Astrocyte (in vitro differentiated cells and primary cell): ENCODE results near the gene FLVCR1. TPM values are rescaled to one million over a fixed set of nuclear protein-coding genes. Genes with fewer than 3 reads are reported as not detected.

Experiments used
- DNase-seq: peaks from one replicate; pipeline ENCODE4 v3.0.0-alpha.2; 2010; ENCODE audit warnings: low read depth
- FAIRE-seq: peaks from 2 replicates; lab custom pipeline; 2011; peaks lifted over from hg19 to GRCh38; lab: Jason Lieb, UNC
- H2AFZ ChIP-seq: 2 replicates; pipeline ENCODE4 v1.6.0; 2012; ENCODE audit warnings: low read depth, low read length, inconsistent platforms
- H3K27ac ChIP-seq: 2 replicates; pipeline ENCODE4 v1.5.1; 2011; ENCODE audit warnings: low read depth, low read length, inconsistent platforms
- H3K27me3 ChIP-seq: 2 replicates; pipeline ENCODE4 v1.6.0; 2011; ENCODE audit warnings: low read length, inconsistent platforms; ENCODE audit not compliant: insufficient read depth
- H3K36me3 ChIP-seq: 2 replicates; pipeline ENCODE4 v1.5.1; 2011; ENCODE audit warnings: low read length, inconsistent platforms; ENCODE audit not compliant: insufficient read depth
- H3K4me1 ChIP-seq: 2 replicates; pipeline ENCODE4 v1.5.1; 2011; ENCODE audit warnings: low read length, inconsistent platforms; ENCODE audit not compliant: insufficient read depth
- H3K4me2 ChIP-seq: 2 replicates; pipeline ENCODE4 v1.6.0; 2012; ENCODE audit warnings: low read length, inconsistent platforms
- H3K4me3 ChIP-seq: 2 replicates; pipeline ENCODE4 v1.5.1; 2011; ENCODE audit warnings: low read depth, mild to moderate bottlenecking, low read length, inconsistent platforms; ENCODE audit not compliant: insufficient read depth
- H3K79me2 ChIP-seq: 2 replicates; pipeline ENCODE4 v1.6.0; 2012; ENCODE audit warnings: mild to moderate bottlenecking, low read length, inconsistent platforms; ENCODE audit not compliant: insufficient read depth
- H3K9ac ChIP-seq: 2 replicates; pipeline ENCODE4 v1.6.0; 2012; ENCODE audit warnings: mild to moderate bottlenecking, low read length, inconsistent platforms
- H3K9me3 ChIP-seq: 2 replicates; pipeline ENCODE4 v1.5.1; 2012; ENCODE audit warnings: low read depth, mild to moderate bottlenecking, low read length, inconsistent platforms; ENCODE audit not compliant: insufficient read depth
- H4K20me1 ChIP-seq: 2 replicates; pipeline ENCODE4 v1.6.0; 2012; ENCODE audit warnings: low read length, inconsistent platforms; ENCODE audit not compliant: insufficient read depth
- H3K27ac Mint-ChIP-seq: one replicate; pipeline ENCODE4 v1.8.0; 2021; ENCODE audit warnings: mild to moderate bottlenecking, mixed read lengths; ENCODE audit not compliant: unreplicated experiment
- H3K27me3 Mint-ChIP-seq: one replicate; pipeline ENCODE4 v1.8.0; 2021; ENCODE audit warnings: low read depth, mixed read lengths; ENCODE audit not compliant: unreplicated experiment
- H3K36me3 Mint-ChIP-seq: one replicate; pipeline ENCODE4 v1.8.0; 2021; ENCODE audit warnings: low read depth, mixed read lengths; ENCODE audit not compliant: unreplicated experiment
- H3K4me1 Mint-ChIP-seq: one replicate; pipeline ENCODE4 v1.8.0; 2021; ENCODE audit warnings: low read depth, mixed read lengths; ENCODE audit not compliant: unreplicated experiment
- H3K4me3 Mint-ChIP-seq: one replicate; pipeline ENCODE4 v1.8.0; 2021; ENCODE audit warnings: mild to moderate bottlenecking, moderate library complexity, mixed read lengths; ENCODE audit not compliant: unreplicated experiment
- H3K9me3 Mint-ChIP-seq: one replicate; pipeline ENCODE4 v1.8.0; 2021; ENCODE audit warnings: mild to moderate bottlenecking, mixed read lengths; ENCODE audit not compliant: unreplicated experiment
- EZH2 ChIP-seq: IDR thresholded peaks from 2 replicates; pipeline ENCODE4 v1.6.1; 2012; ENCODE audit warnings: mild to moderate bottlenecking, low read length, inconsistent platforms; ENCODE audit not compliant: insufficient read depth
- total RNA-seq: library from RNA; stranded (reverse); gene quantifications from 2 replicates; pipeline ENCODE4 v1.2.1, GENCODE V29; 2021
- TF ChIP-seq, protein P1 (sequence below): IDR thresholded peaks from 2 replicates; pipeline ENCODE4 v1.5.1; 2011; ENCODE audit warnings: low read depth, mild to moderate bottlenecking, inconsistent platforms, low read length, moderate library complexity; ENCODE audit not compliant: insufficient read depth

FLVCR1 gene
- total RNA-seq, 1 donor from 2014 or later, result 8.1 TPM

DNA sequence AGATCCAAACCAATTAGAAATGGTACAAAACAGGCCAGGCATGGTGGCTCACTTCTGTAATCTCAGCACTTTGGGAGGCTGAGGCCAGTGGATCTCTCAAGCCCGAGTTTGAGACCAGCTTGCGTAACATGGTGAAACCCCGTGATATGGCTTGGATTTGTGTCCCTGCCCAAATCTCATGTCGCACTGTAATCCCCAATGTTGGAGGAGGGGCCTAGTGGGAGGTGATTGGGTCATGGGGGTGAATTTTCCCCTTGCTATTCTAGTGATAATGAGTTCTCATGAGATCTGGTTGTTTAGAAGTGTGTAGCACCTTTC is 85.3 kb downstream of the FLVCR1 start:
- H2AFZ ChIP-seq, result no peak overlapping the region
- H3K36me3 Mint-ChIP-seq, result no peaks in the 10 kb centered on the region
- no peak overlapping the region for H3K4me3 Mint-ChIP-seq
- no peaks in the 10 kb centered on the region for H3K27me3 ChIP-seq
- H3K4me1 Mint-ChIP-seq, result no peaks in the 10 kb centered on the region
- no peak overlapping the region for H3K4me2 ChIP-seq
- no peak overlapping the region for H3K4me3 ChIP-seq
- TF ChIP-seq, protein P1, sequence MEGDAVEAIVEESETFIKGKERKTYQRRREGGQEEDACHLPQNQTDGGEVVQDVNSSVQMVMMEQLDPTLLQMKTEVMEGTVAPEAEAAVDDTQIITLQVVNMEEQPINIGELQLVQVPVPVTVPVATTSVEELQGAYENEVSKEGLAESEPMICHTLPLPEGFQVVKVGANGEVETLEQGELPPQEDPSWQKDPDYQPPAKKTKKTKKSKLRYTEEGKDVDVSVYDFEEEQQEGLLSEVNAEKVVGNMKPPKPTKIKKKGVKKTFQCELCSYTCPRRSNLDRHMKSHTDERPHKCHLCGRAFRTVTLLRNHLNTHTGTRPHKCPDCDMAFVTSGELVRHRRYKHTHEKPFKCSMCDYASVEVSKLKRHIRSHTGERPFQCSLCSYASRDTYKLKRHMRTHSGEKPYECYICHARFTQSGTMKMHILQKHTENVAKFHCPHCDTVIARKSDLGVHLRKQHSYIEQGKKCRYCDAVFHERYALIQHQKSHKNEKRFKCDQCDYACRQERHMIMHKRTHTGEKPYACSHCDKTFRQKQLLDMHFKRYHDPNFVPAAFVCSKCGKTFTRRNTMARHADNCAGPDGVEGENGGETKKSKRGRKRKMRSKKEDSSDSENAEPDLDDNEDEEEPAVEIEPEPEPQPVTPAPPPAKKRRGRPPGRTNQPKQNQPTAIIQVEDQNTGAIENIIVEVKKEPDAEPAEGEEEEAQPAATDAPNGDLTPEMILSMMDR, result no peak
- no peak for TF ChIP-seq EZH2
- H3K27me3 Mint-ChIP-seq, result peaks cover 5% of the 10 kb centered on the region
- H3K9me3 Mint-ChIP-seq, result peaks cover 2% of the 10 kb centered on the region
- no peaks in the 10 kb centered on the region for H3K4me1 ChIP-seq
- DNase-seq, result no peak
- no peaks in the 10 kb centered on the region for H4K20me1 ChIP-seq
- H3K27ac ChIP-seq, result no peak overlapping the region
- no peak for FAIRE-seq
- no peak overlapping the region for H3K9ac ChIP-seq
- H3K9me3 ChIP-seq, result peaks cover 3% of the 10 kb centered on the region
- H3K36me3 ChIP-seq, result no peaks in the 10 kb centered on the region
- no peaks in the 10 kb centered on the region for H3K79me2 ChIP-seq
- no peak overlapping the region for H3K27ac Mint-ChIP-seq

DNA sequence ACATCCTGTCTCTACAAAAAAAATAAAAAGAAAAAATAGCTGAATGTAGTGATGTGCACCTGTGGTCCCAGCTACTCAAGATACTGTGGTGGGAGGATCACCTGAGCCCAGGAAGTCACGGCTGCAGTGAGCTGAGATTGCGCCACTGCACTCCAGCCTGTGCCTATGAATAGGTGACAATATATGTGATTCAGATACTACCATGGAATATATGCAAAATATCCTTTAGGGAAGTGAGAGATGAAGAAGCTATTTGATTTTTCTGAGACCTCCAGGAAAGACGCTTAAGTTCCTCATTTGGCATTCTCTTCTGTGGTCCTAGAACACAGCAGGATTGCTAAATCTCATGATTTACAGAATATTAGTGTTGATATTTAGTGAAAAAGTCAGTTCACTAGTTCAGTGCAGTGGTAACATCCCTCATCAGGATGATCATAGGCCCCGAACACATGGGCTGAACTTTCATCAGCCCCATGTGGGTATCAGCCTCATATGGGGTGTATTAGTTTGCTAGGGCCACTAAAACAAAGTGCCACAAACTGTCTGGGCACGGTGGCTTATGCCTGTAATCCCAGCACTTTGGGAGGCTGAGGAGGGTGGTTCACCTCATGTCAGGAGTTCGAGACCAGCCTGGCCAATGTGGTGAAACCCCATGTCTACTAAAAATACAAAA is 86.3 kb downstream of the FLVCR1 start:
- Histone ChIP-seq H4K20me1 (no peaks in the 10 kb centered on the region), H3K9me3 (no peaks in the 10 kb centered on the region), H3K27ac (no peak overlapping the region), H3K4me2 (no peak overlapping the region), H3K36me3 (no peaks in the 10 kb centered on the region), H3K9ac (no peak overlapping the region), H3K4me3 (no peak overlapping the region), H2AFZ (no peak overlapping the region), H3K27me3 (peaks cover 3% of the 10 kb centered on the region), H3K79me2 (no peaks in the 10 kb centered on the region), H3K4me1 (no peaks in the 10 kb centered on the region)
- no peaks in the 10 kb centered on the region for H3K36me3 Mint-ChIP-seq
- H3K27me3 Mint-ChIP-seq, result peaks cover 12% of the 10 kb centered on the region
- H3K27ac Mint-ChIP-seq, result no peak overlapping the region
- TF ChIP-seq, protein P1, result no peak
- TF ChIP-seq EZH2, result no peak
- no peak for DNase-seq
- peaks cover 2% of the 10 kb centered on the region for H3K9me3 Mint-ChIP-seq
- FAIRE-seq, result no peak
- no peaks in the 10 kb centered on the region for H3K4me1 Mint-ChIP-seq
- no peak overlapping the region for H3K4me3 Mint-ChIP-seq

DNA sequence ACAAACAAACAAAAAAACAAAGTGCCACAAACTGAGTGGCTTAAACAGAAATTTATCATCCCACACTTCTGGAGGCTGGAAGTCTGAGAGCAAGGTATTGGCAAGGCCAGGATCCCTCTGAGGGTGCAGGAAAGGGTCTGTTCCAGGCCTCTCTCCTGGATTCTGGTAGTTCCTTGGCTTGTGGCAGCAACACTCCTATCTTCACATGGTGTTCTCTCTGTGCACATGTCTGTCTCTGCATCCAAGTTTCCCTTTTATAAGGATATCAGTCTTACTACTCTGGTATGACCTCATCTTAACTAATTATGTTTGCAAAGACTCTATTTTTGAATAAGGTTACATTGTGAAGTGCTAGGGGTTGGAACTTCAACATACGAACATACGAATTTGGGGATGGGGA is 87.0 kb downstream of the FLVCR1 start:
- H3K36me3 Mint-ChIP-seq, result no peaks in the 10 kb centered on the region

More for the DNA sequence above, 87.0 kb downstream of the FLVCR1 start:
- no peak overlapping the region for H3K9ac ChIP-seq
- FAIRE-seq (no peak), DNase-seq (no peak)
- H3K27ac ChIP-seq, result no peak overlapping the region
- H3K27me3 ChIP-seq, result peaks cover 4% of the 10 kb centered on the region
- H3K4me1 ChIP-seq, result no peaks in the 10 kb centered on the region
- no peaks in the 10 kb centered on the region for H3K9me3 ChIP-seq
- no peak overlapping the region for H2AFZ ChIP-seq
- no peaks in the 10 kb centered on the region for H3K79me2 ChIP-seq
- TF ChIP-seq, protein P1, result no peak
- TF ChIP-seq EZH2, result no peak
- H3K27me3 Mint-ChIP-seq, result peaks cover 17% of the 10 kb centered on the region
- no peaks in the 10 kb centered on the region for H3K4me1 Mint-ChIP-seq
- H3K27ac Mint-ChIP-seq, result no peak overlapping the region
- no peak overlapping the region for H3K4me3 ChIP-seq
- H3K4me3 Mint-ChIP-seq, result no peak overlapping the region
- no peaks in the 10 kb centered on the region for H3K36me3 ChIP-seq
- no peaks in the 10 kb centered on the region for H4K20me1 ChIP-seq
- H3K4me2 ChIP-seq, result no peak overlapping the region
- peaks cover 2% of the 10 kb centered on the region for H3K9me3 Mint-ChIP-seq
